ENCODE results near the gene ZNF683.

GRCh38 chr1:26391450-26391849 lies 18.9 kb upstream of the ZNF683 start:
- TF ChIP-seq CTCF (conservative IDR thresholded peaks at IDR 0.05), result peak; percentile 78
- no peak for TF ChIP-seq EZH2 (IDR thresholded peaks at IDR 0.05; ENCODE audit: low read depth)
